SH-SY5Y (cell line): ENCODE results near the gene SNAP29.

ENCODE experiments used
- GATA2 ChIP-seq: IDR thresholded peaks from 2 replicates; pipeline ENCODE4 v1.6.1; 2011; ENCODE audit warnings: mild to moderate bottlenecking, low read depth, low read length
- GATA3 ChIP-seq: IDR thresholded peaks from 2 replicates; pipeline ENCODE4 v1.6.1; 2011; ENCODE audit warnings: low read depth, mild to moderate bottlenecking, low read length, moderate library complexity

- TF ChIP-seq GATA3 (no peak), GATA2 (no peak)
These were observed 48.2 kb upstream of the SNAP29 start for GRCh38 chr22:20810645-20811044.
